ENCODE results near the gene CYBRD1.

Gene CYBRD1

DNA sequence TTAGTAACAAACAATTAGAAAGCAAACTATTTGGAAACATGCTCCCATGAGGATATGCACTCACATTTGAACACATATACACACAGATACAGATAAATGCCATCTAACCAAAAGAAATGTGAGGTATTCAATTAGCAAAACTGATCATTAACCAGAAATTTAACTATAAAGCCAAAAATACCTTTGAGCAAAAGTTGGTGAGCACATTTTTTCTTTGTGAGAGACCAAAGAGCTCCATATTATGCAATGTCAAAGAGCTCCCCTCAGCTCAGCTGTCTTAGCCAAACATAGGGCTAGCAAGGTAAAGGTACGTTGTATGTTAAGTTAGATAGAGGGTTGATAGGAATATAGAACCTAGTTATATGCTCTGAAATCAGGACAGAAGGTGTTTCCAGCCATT lies 43.8 kb downstream of the CYBRD1 start:
- H4K12ac ChIP-seq (ENCODE audit: low read depth, low read length) = no peak overlapping the region
- no peaks in the 10 kb centered on the region for H3K36me3 ChIP-seq (ENCODE audit: control insufficient read depth in 1 of 2, insufficient read depth in 2 of 2, low read length in 2 of 2)
- no peak overlapping the region for H3K4me3 ChIP-seq (ENCODE audit: low read depth, low read length)
- no peak for DNase-seq
- H2BK5ac ChIP-seq (ENCODE audit: low read depth, low read length, poor library complexity) = no peak overlapping the region
- no peak overlapping the region for H3K14ac ChIP-seq (ENCODE audit: low read length)
- no peak overlapping the region for H2BK120ac ChIP-seq (ENCODE audit: insufficient read depth, low read length, poor library complexity)
- H3K79me2 ChIP-seq (ENCODE audit: control insufficient read depth, insufficient read depth, low read length, poor library complexity) = no peaks in the 10 kb centered on the region
- no peak overlapping the region for H3K23ac ChIP-seq (ENCODE audit: low read length)
- H3K79me1 ChIP-seq (ENCODE audit: low read length) = no peaks in the 10 kb centered on the region
- H3K9ac ChIP-seq (ENCODE audit: low read length) = no peak overlapping the region
- H3K27me3 ChIP-seq (ENCODE audit: insufficient read depth, low read length) = no peaks in the 10 kb centered on the region
- no peaks in the 10 kb centered on the region for H3K9me3 ChIP-seq (ENCODE audit: insufficient read depth, low read depth, low read length)
- H3K18ac ChIP-seq (ENCODE audit: low read length) = no peak overlapping the region
- H2BK12ac ChIP-seq (ENCODE audit: low read length) = no peak overlapping the region
- H3K4me2 ChIP-seq (ENCODE audit: low read length) = no peak overlapping the region
- no peak overlapping the region for H3K4ac ChIP-seq (ENCODE audit: low read depth, low read length)
- H4K8ac ChIP-seq (ENCODE audit: low read depth, low read length) = no peak overlapping the region
- no peaks in the 10 kb centered on the region for H3K4me1 ChIP-seq (ENCODE audit: control insufficient read depth in 1 of 2, insufficient read depth in 2 of 2, low read length in 2 of 2)
- H2AFZ ChIP-seq (ENCODE audit: insufficient read depth, low read length, poor library complexity) = no peak overlapping the region
- H2AK5ac ChIP-seq (ENCODE audit: low read length) = no peak overlapping the region
- no peak overlapping the region for H3K27ac ChIP-seq (ENCODE audit: low read depth, low read length)
- WGBS (ENCODE audit: extremely low coverage, insufficient coverage, insufficient read length) = no CpG with 5 or more reads among the region's 1 CpG
- H4K91ac ChIP-seq (ENCODE audit: low read depth, low read length) = no peak overlapping the region

DNA sequence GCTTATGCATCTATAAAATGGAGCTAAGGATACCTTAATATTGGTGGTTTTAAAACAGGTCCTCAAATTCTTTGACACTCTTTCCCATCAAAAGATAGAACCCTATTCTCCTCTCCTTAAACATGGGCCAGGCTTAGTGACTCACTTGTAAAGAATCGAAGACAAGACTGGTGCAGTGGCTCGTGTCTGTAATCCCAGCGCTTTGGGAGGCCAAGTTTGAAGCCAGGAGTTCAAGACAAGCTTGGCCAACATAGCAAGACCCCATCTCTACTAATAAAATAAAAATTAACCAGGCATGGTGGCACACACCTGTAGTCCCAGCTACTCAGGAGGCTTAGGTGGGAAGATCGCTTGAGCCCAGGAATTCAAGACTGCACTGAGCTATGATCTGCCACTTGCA lies 44.5 kb downstream of the CYBRD1 start:
- H2BK120ac ChIP-seq (ENCODE audit: insufficient read depth, low read length, poor library complexity) = no peak overlapping the region
- H3K23ac ChIP-seq (ENCODE audit: low read length) = no peak overlapping the region
- H2AK5ac ChIP-seq (ENCODE audit: low read length) = no peak overlapping the region
- H3K4me2 ChIP-seq (ENCODE audit: low read length) = no peak overlapping the region
- no peaks in the 10 kb centered on the region for H3K27me3 ChIP-seq (ENCODE audit: insufficient read depth, low read length)
- no peak overlapping the region for H3K4ac ChIP-seq (ENCODE audit: low read depth, low read length)
- H3K4me1 ChIP-seq (ENCODE audit: control insufficient read depth in 1 of 2, insufficient read depth in 2 of 2, low read length in 2 of 2) = no peaks in the 10 kb centered on the region
- H4K12ac ChIP-seq (ENCODE audit: low read depth, low read length) = no peak overlapping the region
- no peak overlapping the region for H2AFZ ChIP-seq (ENCODE audit: insufficient read depth, low read length, poor library complexity)
- no peak overlapping the region for H4K8ac ChIP-seq (ENCODE audit: low read depth, low read length)
- no peaks in the 10 kb centered on the region for H3K79me1 ChIP-seq (ENCODE audit: low read length)
- no peak overlapping the region for H3K4me3 ChIP-seq (ENCODE audit: low read depth, low read length)
- no peak overlapping the region for H3K18ac ChIP-seq (ENCODE audit: low read length)
- no peaks in the 10 kb centered on the region for H3K79me2 ChIP-seq (ENCODE audit: control insufficient read depth, insufficient read depth, low read length, poor library complexity)
- no peaks in the 10 kb centered on the region for H3K36me3 ChIP-seq (ENCODE audit: control insufficient read depth in 1 of 2, insufficient read depth in 2 of 2, low read length in 2 of 2)
- H3K9me3 ChIP-seq (ENCODE audit: insufficient read depth, low read depth, low read length) = no peaks in the 10 kb centered on the region
- no peak overlapping the region for H3K14ac ChIP-seq (ENCODE audit: low read length)
- H3K27ac ChIP-seq (ENCODE audit: low read depth, low read length) = no peak overlapping the region
- no peak overlapping the region for H2BK12ac ChIP-seq (ENCODE audit: low read length)
- H3K9ac ChIP-seq (ENCODE audit: low read length) = no peak overlapping the region
- no peak overlapping the region for H2BK5ac ChIP-seq (ENCODE audit: low read depth, low read length, poor library complexity)
- no peak overlapping the region for H4K91ac ChIP-seq (ENCODE audit: low read depth, low read length)
- DNase-seq = no peak
- no CpG with 5 or more reads among the region's 4 CpGs for WGBS (ENCODE audit: extremely low coverage, insufficient coverage, insufficient read length)

DNA sequence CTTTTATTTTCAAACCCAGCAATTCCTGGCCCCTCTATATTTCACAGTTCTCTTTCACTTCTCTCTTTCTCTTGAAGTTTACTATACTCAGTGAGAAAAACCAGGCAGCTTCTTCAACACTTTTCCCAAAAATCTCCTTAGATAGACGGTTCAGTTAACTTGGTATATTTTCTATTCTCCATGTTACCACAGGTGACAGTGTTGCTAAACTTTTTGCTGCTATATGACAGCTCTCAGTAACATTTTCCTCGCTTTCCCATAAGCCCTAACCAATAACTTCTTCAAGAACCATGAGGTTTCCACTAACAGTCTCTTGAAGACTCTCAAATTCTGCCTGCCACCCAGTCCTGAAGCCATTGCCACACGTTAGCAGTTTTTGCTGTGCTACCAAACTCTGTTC lies 45.8 kb downstream of the CYBRD1 start:
- peak in 1 of 2 donors; percentile 34 for DNase-seq
- no peak overlapping the region for H3K9ac ChIP-seq (ENCODE audit: low read length)
- H2BK12ac ChIP-seq (ENCODE audit: low read length) = no peak overlapping the region
- H3K4me2 ChIP-seq (ENCODE audit: low read length) = no peak overlapping the region
- no peaks in the 10 kb centered on the region for H3K4me1 ChIP-seq (ENCODE audit: control insufficient read depth in 1 of 2, insufficient read depth in 2 of 2, low read length in 2 of 2)
- no peak overlapping the region for H2BK5ac ChIP-seq (ENCODE audit: low read depth, low read length, poor library complexity)
- H3K27ac ChIP-seq (ENCODE audit: low read depth, low read length) = no peak overlapping the region
- H4K12ac ChIP-seq (ENCODE audit: low read depth, low read length) = no peak overlapping the region
- no peaks in the 10 kb centered on the region for H3K79me2 ChIP-seq (ENCODE audit: control insufficient read depth, insufficient read depth, low read length, poor library complexity)
- H2BK120ac ChIP-seq (ENCODE audit: insufficient read depth, low read length, poor library complexity) = no peak overlapping the region
- H3K4ac ChIP-seq (ENCODE audit: low read depth, low read length) = no peak overlapping the region
- H3K14ac ChIP-seq (ENCODE audit: low read length) = no peak overlapping the region
- WGBS (ENCODE audit: extremely low coverage, insufficient coverage, insufficient read length) = no CpG with 5 or more reads among the region's 3 CpGs
- H4K91ac ChIP-seq (ENCODE audit: low read depth, low read length) = no peak overlapping the region
- H3K79me1 ChIP-seq (ENCODE audit: low read length) = no peaks in the 10 kb centered on the region
- no peak overlapping the region for H4K8ac ChIP-seq (ENCODE audit: low read depth, low read length)
- H3K36me3 ChIP-seq (ENCODE audit: control insufficient read depth in 1 of 2, insufficient read depth in 2 of 2, low read length in 2 of 2) = no peaks in the 10 kb centered on the region
- no peak overlapping the region for H2AFZ ChIP-seq (ENCODE audit: insufficient read depth, low read length, poor library complexity)
- no peak overlapping the region for H3K18ac ChIP-seq (ENCODE audit: low read length)
- H3K9me3 ChIP-seq (ENCODE audit: insufficient read depth, low read depth, low read length) = no peaks in the 10 kb centered on the region
- no peak overlapping the region for H3K4me3 ChIP-seq (ENCODE audit: low read depth, low read length)
- H3K23ac ChIP-seq (ENCODE audit: low read length) = no peak overlapping the region
- no peaks in the 10 kb centered on the region for H3K27me3 ChIP-seq (ENCODE audit: insufficient read depth, low read length)
- H2AK5ac ChIP-seq (ENCODE audit: low read length) = no peak overlapping the region

DNA sequence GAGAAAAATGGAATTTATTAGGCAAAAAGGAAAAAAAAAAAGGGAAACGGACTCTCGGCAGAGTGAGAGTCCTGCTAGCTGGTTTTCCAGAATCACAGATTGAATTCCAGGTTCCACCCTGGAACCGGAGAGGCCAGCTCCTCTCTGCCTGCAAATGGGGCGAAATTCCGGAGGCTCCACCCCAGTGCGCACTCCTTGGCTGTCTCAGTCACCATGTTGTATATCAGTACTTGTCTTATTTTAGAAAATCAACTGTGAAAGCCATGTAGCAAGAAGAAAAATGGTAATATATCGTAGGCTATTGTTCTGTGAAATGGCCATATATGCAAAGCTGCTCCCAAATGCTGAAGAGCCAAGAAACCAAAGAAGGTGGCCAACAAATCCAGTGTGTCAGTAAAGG lies 49.4 kb downstream of the CYBRD1 start:
- H2BK5ac ChIP-seq (ENCODE audit: low read depth, low read length, poor library complexity) = no peak overlapping the region
- no peak overlapping the region for H4K91ac ChIP-seq (ENCODE audit: low read depth, low read length)
- H3K18ac ChIP-seq (ENCODE audit: low read length) = no peak overlapping the region
- no peaks in the 10 kb centered on the region for H3K79me2 ChIP-seq (ENCODE audit: control insufficient read depth, insufficient read depth, low read length, poor library complexity)
- H3K4me3 ChIP-seq (ENCODE audit: low read depth, low read length) = no peak overlapping the region
- DNase-seq = no peak
- no peaks in the 10 kb centered on the region for H3K27me3 ChIP-seq (ENCODE audit: insufficient read depth, low read length)
- H2AK5ac ChIP-seq (ENCODE audit: low read length) = no peak overlapping the region
- no peak overlapping the region for H3K23ac ChIP-seq (ENCODE audit: low read length)
- H3K4me2 ChIP-seq (ENCODE audit: low read length) = no peak overlapping the region
- no peak overlapping the region for H3K9ac ChIP-seq (ENCODE audit: low read length)
- no peaks in the 10 kb centered on the region for H3K36me3 ChIP-seq (ENCODE audit: control insufficient read depth in 1 of 2, insufficient read depth in 2 of 2, low read length in 2 of 2)
- H3K9me3 ChIP-seq (ENCODE audit: insufficient read depth, low read depth, low read length) = no peaks in the 10 kb centered on the region
- no peak overlapping the region for H2BK12ac ChIP-seq (ENCODE audit: low read length)
- H3K79me1 ChIP-seq (ENCODE audit: low read length) = no peaks in the 10 kb centered on the region
- no peak overlapping the region for H3K14ac ChIP-seq (ENCODE audit: low read length)
- H3K27ac ChIP-seq (ENCODE audit: low read depth, low read length) = no peak overlapping the region
- no peak overlapping the region for H4K12ac ChIP-seq (ENCODE audit: low read depth, low read length)
- H3K4me1 ChIP-seq (ENCODE audit: control insufficient read depth in 1 of 2, insufficient read depth in 2 of 2, low read length in 2 of 2) = no peaks in the 10 kb centered on the region
- no peak overlapping the region for H2BK120ac ChIP-seq (ENCODE audit: insufficient read depth, low read length, poor library complexity)
- H3K4ac ChIP-seq (ENCODE audit: low read depth, low read length) = no peak overlapping the region
- no peak overlapping the region for H2AFZ ChIP-seq (ENCODE audit: insufficient read depth, low read length, poor library complexity)
- no peak overlapping the region for H4K8ac ChIP-seq (ENCODE audit: low read depth, low read length)
- no CpG with 5 or more reads among the region's 7 CpGs for WGBS (ENCODE audit: extremely low coverage, insufficient coverage, insufficient read length)
